Measurements from ENCODE around the gene AHCY. TPM values are rescaled to one million over a fixed set of nuclear protein-coding genes. Genes with fewer than 3 reads are reported as not detected.

Gene AHCY
- total and polyA plus RNA-seq, 2 donors (not counting 1 experiment from before 2014, with no cell fraction given), result 68.4 to 78.3 TPM

DNA sequence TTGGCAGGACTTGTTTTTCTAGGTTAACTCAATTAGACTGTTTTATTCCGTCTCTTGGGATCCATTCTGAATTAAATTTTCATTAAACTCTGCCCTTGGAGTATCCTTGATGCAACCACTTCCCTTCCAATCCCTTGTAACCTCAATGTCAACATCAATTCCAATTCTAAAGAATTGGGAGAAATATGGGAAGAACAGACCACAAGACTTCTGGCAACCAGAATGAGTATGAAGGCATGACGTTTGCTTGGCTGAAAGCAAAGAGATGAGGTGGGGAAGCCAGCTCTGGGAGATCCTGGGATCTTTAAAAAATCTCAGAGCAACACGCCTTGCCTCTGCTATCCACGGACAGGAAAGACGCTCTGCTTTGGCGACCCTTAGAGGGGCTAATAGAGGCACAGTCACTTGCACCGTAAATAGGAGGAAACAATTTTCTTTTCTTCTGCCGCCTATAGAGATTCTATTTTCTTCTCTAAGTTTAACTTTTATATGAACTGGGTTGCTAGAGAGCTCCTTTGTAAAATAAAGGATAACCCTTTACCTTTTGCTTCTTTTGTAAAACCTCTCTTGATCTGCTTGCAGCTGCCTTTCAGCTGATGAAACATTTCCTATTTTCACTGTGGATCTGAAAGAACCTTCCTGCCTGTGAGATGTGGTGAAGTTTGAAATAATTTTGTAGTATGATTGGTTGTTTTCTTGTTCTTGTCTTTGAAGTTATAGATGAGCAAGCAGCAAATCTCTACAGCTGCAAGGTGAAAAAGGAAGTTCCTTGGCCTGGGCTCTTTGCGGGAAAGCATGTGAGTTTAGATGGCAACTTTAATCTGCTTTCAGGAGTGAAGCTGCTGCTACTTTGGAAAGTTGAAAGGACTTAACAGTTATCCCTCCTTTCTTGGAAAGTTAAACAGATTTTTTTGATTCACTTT lies 62.2 kb downstream of the AHCY start, which contains the start of gene ASIP:
TSS of gene ASIP (plus strand) at position 731 of the 923 bp plus-strand sequence. CDS start 18,952 bp downstream, outside the sequence.
- Histone ChIP-seq H3K9me3 (ENCODE audit: control insufficient read depth, insufficient read depth, low read depth, low read length) (no peaks in the 10 kb centered on the region), H3K9ac (ENCODE audit: insufficient read depth, low read length) (no peak within 1 kb of the TSS), H3K27ac (ENCODE audit: insufficient read depth, low read length) (no peak within 1 kb of the TSS), H4K20me1 (ENCODE audit: control insufficient read depth, extremely low read depth, insufficient read depth, low read length) (no peaks in the 10 kb centered on the region), H3K4me2 (ENCODE audit: extremely low read depth, insufficient read depth, low read length) (no peak within 1 kb of the TSS), H3K27me3 (ENCODE audit: control insufficient read depth, insufficient read depth, low read length) (peaks cover 12% of the 10 kb centered on the region), H3K4me1 (ENCODE audit: control insufficient read depth, extremely low read depth, insufficient read depth, low read length) (no peaks in the 10 kb centered on the region), H3K4me3 (replicated peaks in 1 of 4; ENCODE audit: control extremely low read depth in 1 of 4, insufficient read depth in 1 of 4, low read depth in 3 of 4, low read length in 4 of 4) (no peak within 1 kb of the TSS), H3K79me2 (ENCODE audit: control insufficient read depth, insufficient read depth, low read length) (no peaks in the 10 kb centered on the region), H2AFZ (ENCODE audit: low read length) (no peak within 1 kb of the TSS), H3K36me3 (ENCODE audit: control insufficient read depth, insufficient read depth, low read length) (no peaks in the 10 kb centered on the region)
- DNase-seq (ENCODE audit: low read depth in 2 of 2), result peak in 1 of 2 donors; percentile 50
- no peak for TF ChIP-seq EZH2 (IDR thresholded peaks at IDR 0.05; ENCODE audit: low read length, missing control alignments)
- no peak for TF ChIP-seq CTCF (conservative IDR thresholded peaks at IDR 0.05 in 1 of 2, IDR thresholded peaks at IDR 0.05 in 1 of 2; ENCODE audit: low read depth in 1 of 2, low read length in 2 of 2)

DNA sequence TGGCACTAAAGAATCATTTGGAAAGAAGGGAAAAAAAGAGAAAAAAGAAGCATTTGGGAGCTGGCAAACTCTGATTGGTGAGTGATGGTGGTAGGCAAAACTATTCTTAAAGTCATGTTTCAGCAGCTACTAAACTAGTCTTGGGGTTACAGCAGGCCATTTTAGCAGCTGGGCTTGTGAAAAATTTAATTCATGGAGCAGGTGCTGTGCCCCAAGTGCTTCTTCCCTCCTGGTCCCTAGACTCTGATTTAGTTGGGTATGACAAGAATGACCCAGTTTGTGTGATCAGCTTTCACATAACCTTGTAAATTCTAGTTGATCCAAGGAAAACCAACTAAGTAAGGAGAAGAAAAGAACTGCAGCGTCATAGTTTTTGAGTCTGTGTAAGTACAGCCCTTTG lies 63.0 kb downstream of the AHCY start:
- H3K4me2 ChIP-seq (ENCODE audit: extremely low read depth, insufficient read depth, low read length), result no peak overlapping the region
- TF ChIP-seq EZH2 (IDR thresholded peaks at IDR 0.05; ENCODE audit: low read length, missing control alignments), result no peak
- no peak for TF ChIP-seq CTCF (conservative IDR thresholded peaks at IDR 0.05 in 1 of 2, IDR thresholded peaks at IDR 0.05 in 1 of 2; ENCODE audit: low read depth in 1 of 2, low read length in 2 of 2)
- no peak for DNase-seq (ENCODE audit: low read depth in 2 of 2)
- H3K27ac ChIP-seq (ENCODE audit: insufficient read depth, low read length), result no peak overlapping the region
- H3K9ac ChIP-seq (ENCODE audit: insufficient read depth, low read length), result no peak overlapping the region
- no peaks in the 10 kb centered on the region for H3K36me3 ChIP-seq (ENCODE audit: control insufficient read depth, insufficient read depth, low read length)
- H3K27me3 ChIP-seq (ENCODE audit: control insufficient read depth, insufficient read depth, low read length), result peaks cover 12% of the 10 kb centered on the region
- H3K4me1 ChIP-seq (ENCODE audit: control insufficient read depth, extremely low read depth, insufficient read depth, low read length), result no peaks in the 10 kb centered on the region
- H3K9me3 ChIP-seq (ENCODE audit: control insufficient read depth, insufficient read depth, low read depth, low read length), result no peaks in the 10 kb centered on the region
- no peaks in the 10 kb centered on the region for H4K20me1 ChIP-seq (ENCODE audit: control insufficient read depth, extremely low read depth, insufficient read depth, low read length)
- H3K4me3 ChIP-seq (replicated peaks in 1 of 4; ENCODE audit: control extremely low read depth in 1 of 4, insufficient read depth in 1 of 4, low read depth in 3 of 4, low read length in 4 of 4), result no peak overlapping the region
- no peak overlapping the region for H2AFZ ChIP-seq (ENCODE audit: low read length)
- no peaks in the 10 kb centered on the region for H3K79me2 ChIP-seq (ENCODE audit: control insufficient read depth, insufficient read depth, low read length)

GRCh38 chr20:34237942-34238341 lies 65.2 kb downstream of the AHCY start:
- Histone ChIP-seq H2AFZ (ENCODE audit: low read length) (no peak overlapping the region), H3K27me3 (ENCODE audit: control insufficient read depth, insufficient read depth, low read length) (peaks cover 12% of the 10 kb centered on the region), H3K4me3 (replicated peaks in 1 of 4; ENCODE audit: control extremely low read depth in 1 of 4, insufficient read depth in 1 of 4, low read depth in 3 of 4, low read length in 4 of 4) (no peak overlapping the region), H3K4me1 (ENCODE audit: control insufficient read depth, extremely low read depth, insufficient read depth, low read length) (no peaks in the 10 kb centered on the region), H3K9ac (ENCODE audit: insufficient read depth, low read length) (no peak overlapping the region), H3K27ac (ENCODE audit: insufficient read depth, low read length) (no peak overlapping the region), H3K9me3 (ENCODE audit: control insufficient read depth, insufficient read depth, low read depth, low read length) (no peaks in the 10 kb centered on the region), H4K20me1 (ENCODE audit: control insufficient read depth, extremely low read depth, insufficient read depth, low read length) (no peaks in the 10 kb centered on the region), H3K36me3 (ENCODE audit: control insufficient read depth, insufficient read depth, low read length) (no peaks in the 10 kb centered on the region), H3K4me2 (ENCODE audit: extremely low read depth, insufficient read depth, low read length) (no peak overlapping the region), H3K79me2 (ENCODE audit: control insufficient read depth, insufficient read depth, low read length) (no peaks in the 10 kb centered on the region)
- TF ChIP-seq EZH2 (IDR thresholded peaks at IDR 0.05; ENCODE audit: low read length, missing control alignments) (no peak), CTCF (conservative IDR thresholded peaks at IDR 0.05 in 1 of 2, IDR thresholded peaks at IDR 0.05 in 1 of 2; ENCODE audit: low read depth in 1 of 2, low read length in 2 of 2) (no peak)
- DNase-seq (ENCODE audit: low read depth in 2 of 2), result no peak
